HEK293T (cell line): ENCODE measurements around the gene AMELX.

Experiments used
- FOXM1 ChIP-seq: fragments of 450-650 bp; IDR thresholded peaks from 2 replicates; pipeline ENCODE4 v1.6.1; 2017; ENCODE audit warnings: mild to moderate bottlenecking, borderline replicate concordance
- HDGF ChIP-seq: fragments of 450-650 bp; IDR thresholded peaks from 2 replicates; pipeline ENCODE4 v1.6.1; 2017; ENCODE audit warnings: antibody characterized with exemption, borderline replicate concordance
- NFRKB ChIP-seq: fragments of 450-650 bp; IDR thresholded peaks from 2 replicates; pipeline ENCODE4 v1.6.1; 2016; ENCODE audit warnings: mild to moderate bottlenecking, moderate library complexity
- SP1 ChIP-seq: fragments of 450-650 bp; IDR thresholded peaks from 2 replicates; pipeline ENCODE4 v1.6.1; 2017
- ZNF384 ChIP-seq: fragments of 450-650 bp; IDR thresholded peaks from 2 replicates; pipeline ENCODE4 v1.6.1; 2016

GRCh38 chrX:11349020-11349419 lies 55.8 kb downstream of the AMELX start:
- TF ChIP-seq HDGF = no peak
- TF ChIP-seq SP1 = no peak
- TF ChIP-seq ZNF384 = no peak
- TF ChIP-seq NFRKB = no peak
- no peak for TF ChIP-seq FOXM1
